Stimulated activated CD4-positive, alpha-beta T cell treated with anti-CD3 and anti-CD28 coated beads, TNF-alpha, amount 100 ng/mL, for 1 hour (primary cell): ENCODE measurements around the gene PPP4C.
A peak's percentile ranks its signal among the peaks of the same experiment; 100 is the strongest.

Experiments used
- DNase-seq, 3 donors: peaks; one replicate each; pipeline ENCODE4 v3.0.0-alpha.2; 2020; ENCODE audit warnings: low read depth in 3 of 3, low spot score in 1 of 3

Gene PPP4C

GRCh38 chr16:30079480-30079879 is 3.7 kb downstream of the PPP4C start:
- no peak for DNase-seq

GRCh38 chr16:30082545-30083090 is 6.8 kb downstream of the PPP4C start:
- no peak for DNase-seq

- no peak for DNase-seq
Observed at GRCh38 chr16:30083216-30084055, 7.6 kb downstream of the PPP4C start.

GRCh38 chr16:30084096-30084815 is 8.5 kb downstream of the PPP4C start:
- DNase-seq, result no peak

GRCh38 chr16:30084816-30085159 is 9.0 kb downstream of the PPP4C start:
- no peak for DNase-seq

GRCh38 chr16:30085247-30085646 is 9.5 kb downstream of the PPP4C start:
- DNase-seq, result no peak

- no peak for DNase-seq
Observed at GRCh38 chr16:30085820-30086219, 10.0 kb downstream of the PPP4C start.

GRCh38 chr16:30086291-30087140 is 10.7 kb downstream of the PPP4C start:
- DNase-seq, result no peak

- no peak for DNase-seq
Observed at GRCh38 chr16:30087181-30087898, 11.5 kb downstream of the PPP4C start.

- DNase-seq, result no peak
Observed at GRCh38 chr16:30088237-30088831, 12.5 kb downstream of the PPP4C start.

- no peak for DNase-seq
Observed at GRCh38 chr16:30088832-30089624, 13.2 kb downstream of the PPP4C start.

GRCh38 chr16:30090610-30091331 is 15.0 kb downstream of the PPP4C start:
- DNase-seq, result no peak

GRCh38 chr16:30091474-30092372 is 15.9 kb downstream of the PPP4C start, which contains the start of gene TBX6:
Gene TBX6, minus strand, starts transcription at chr16:30091924. Its CDS starts 731 bp downstream, at chr16:30091193.
- peak; percentile 86 to 89 (median 88) for DNase-seq

- DNase-seq, result peak in 1 of 3 donors; percentile 51
Observed at GRCh38 chr16:30092373-30093010, 16.7 kb downstream of the PPP4C start.

GRCh38 chr16:30094541-30095165 is 18.9 kb downstream of the PPP4C start:
- no peak for DNase-seq

GRCh38 chr16:30095166-30096078 is 19.6 kb downstream of the PPP4C start:
- DNase-seq, result no peak
